GM12874 (cell line): Measurements from ENCODE around the gene ZNF205.
A peak's percentile ranks its signal among the peaks of the same experiment; 100 is the strongest.

Experiments
- TF ChIP-seq, protein P1 (sequence below): IDR thresholded peaks from 2 replicates; pipeline ENCODE4 v1.5.1; 2011; ENCODE audit warnings: low read depth, mild to moderate bottlenecking, control low read depth, low read length, moderate library complexity; ENCODE audit not compliant: insufficient read depth

Gene ZNF205

DNA sequence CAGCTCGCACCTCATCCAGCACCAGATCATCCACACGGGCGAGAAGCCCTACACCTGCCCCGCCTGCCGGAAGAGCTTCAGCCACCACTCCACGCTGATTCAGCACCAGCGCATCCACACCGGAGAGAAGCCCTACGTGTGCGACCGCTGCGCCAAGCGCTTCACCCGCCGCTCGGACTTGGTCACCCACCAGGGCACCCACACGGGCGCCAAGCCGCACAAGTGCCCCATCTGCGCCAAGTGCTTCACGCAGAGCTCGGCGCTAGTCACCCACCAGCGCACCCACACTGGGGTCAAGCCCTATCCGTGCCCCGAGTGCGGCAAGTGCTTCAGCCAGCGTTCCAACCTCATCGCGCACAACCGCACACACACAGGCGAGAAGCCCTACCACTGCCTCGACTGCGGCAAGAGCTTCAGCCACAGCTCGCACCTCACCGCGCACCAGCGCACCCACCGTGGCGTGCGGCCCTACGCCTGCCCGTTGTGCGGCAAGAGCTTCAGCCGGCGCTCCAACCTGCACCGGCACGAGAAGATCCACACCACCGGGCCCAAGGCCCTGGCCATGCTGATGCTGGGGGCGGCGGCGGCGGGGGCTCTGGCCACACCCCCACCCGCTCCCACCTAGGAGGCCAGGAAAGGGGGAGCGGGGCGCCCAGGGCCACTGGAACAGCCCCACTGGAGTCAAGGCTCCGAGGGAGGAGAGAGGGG is 7.5 kb downstream of the ZNF205 start:
- TF ChIP-seq, protein P1, sequence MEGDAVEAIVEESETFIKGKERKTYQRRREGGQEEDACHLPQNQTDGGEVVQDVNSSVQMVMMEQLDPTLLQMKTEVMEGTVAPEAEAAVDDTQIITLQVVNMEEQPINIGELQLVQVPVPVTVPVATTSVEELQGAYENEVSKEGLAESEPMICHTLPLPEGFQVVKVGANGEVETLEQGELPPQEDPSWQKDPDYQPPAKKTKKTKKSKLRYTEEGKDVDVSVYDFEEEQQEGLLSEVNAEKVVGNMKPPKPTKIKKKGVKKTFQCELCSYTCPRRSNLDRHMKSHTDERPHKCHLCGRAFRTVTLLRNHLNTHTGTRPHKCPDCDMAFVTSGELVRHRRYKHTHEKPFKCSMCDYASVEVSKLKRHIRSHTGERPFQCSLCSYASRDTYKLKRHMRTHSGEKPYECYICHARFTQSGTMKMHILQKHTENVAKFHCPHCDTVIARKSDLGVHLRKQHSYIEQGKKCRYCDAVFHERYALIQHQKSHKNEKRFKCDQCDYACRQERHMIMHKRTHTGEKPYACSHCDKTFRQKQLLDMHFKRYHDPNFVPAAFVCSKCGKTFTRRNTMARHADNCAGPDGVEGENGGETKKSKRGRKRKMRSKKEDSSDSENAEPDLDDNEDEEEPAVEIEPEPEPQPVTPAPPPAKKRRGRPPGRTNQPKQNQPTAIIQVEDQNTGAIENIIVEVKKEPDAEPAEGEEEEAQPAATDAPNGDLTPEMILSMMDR: no peak

GRCh38 chr16:3120435-3120834 is 8.0 kb downstream of the ZNF205 start:
- TF ChIP-seq, protein P1: no peak

- TF ChIP-seq, protein P1: no peak
Observed at GRCh38 chr16:3121851-3122467, 9.6 kb downstream of the ZNF205 start.

GRCh38 chr16:3122926-3123570 is 10.7 kb downstream of the ZNF205 start:
- TF ChIP-seq, protein P1: no peak

DNA sequence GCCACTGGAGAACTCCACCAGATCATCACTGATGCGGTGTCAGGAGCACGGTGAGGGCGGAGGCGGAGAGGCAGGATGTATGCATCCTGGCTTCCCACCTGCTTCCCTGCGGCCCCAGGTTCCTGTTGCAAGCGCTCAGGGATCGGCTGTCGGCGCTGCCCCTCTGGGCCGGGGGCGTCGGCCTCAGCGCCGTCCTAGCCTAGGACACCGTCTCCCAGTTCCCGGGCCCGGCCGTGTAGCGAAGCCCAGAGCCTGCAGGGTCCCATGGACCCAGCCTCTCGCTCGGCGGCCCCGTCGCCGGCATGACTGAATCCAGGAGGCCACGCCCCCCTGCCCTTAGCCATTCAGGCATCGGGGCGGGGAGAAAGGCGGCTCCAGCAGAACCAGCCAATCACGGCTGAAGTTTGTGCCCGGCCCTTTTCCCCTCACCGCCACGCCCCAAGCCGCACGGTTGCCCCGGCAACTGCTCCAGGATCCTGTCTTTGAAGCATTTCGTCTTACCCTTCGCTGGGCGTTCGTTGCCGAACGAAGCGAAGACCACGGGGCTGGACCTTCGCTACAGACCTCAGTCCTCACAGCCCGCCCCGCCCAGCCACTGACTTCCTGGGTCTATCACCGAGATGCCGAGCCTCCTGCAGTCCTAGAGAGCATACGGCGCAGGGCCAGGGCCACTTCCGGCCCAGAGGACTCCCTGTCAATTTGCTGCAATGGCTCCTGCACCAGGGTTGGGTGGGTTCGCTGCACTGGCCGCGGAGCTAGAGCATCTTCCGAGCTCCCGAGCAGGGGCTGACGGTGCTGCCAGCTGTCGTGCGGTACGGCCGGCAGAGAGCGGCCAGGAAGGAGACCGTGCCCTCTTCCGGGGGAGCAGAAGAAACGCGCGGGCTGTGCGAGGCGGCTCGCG is 11.8 kb downstream of the ZNF205 start:
- TF ChIP-seq, protein P1: peak; percentile 24; the same call in 1 of the 2 replicates

GRCh38 chr16:3127745-3128144 is 15.4 kb downstream of the ZNF205 start:
- TF ChIP-seq, protein P1: no peak
